GM18505 (cell line): Measurements from ENCODE around the gene SLC24A3.

Experiments
- ATAC-seq: cut with Tn5 transposase; IDR thresholded peaks from one replicate; pipeline ENCODE4 v1.9.1; 2021; ENCODE audit not compliant: unreplicated experiment
- POLR2A ChIP-seq: IDR thresholded peaks from 4 replicates; pipeline ENCODE4 v1.6.1; 2011; ENCODE audit warnings: borderline replicate concordance; ENCODE audit not compliant: insufficient read depth, insufficient read length; ENCODE audit errors: extremely low read depth

The SLC24A3 gene

DNA sequence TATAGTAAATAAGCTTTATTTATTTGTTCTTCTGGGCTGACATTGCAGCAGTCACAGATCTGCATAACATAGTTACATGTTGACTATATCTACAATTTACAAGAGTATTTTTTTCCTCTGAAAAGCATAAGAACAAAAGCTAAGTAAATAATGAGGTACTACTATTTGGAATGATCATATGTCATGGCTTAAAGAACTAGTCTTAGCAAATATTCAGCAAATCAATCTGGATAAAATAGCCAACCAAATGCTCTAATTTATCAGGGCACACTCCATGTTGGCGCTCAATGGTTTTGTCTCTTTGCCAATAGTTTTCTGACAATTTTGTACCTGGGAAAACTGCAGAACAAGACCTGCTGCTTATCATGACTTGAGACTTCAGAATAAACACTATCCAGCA is 312.2 kb downstream of the SLC24A3 start:
- no peak for TF ChIP-seq POLR2A
- ATAC-seq = no peak

DNA sequence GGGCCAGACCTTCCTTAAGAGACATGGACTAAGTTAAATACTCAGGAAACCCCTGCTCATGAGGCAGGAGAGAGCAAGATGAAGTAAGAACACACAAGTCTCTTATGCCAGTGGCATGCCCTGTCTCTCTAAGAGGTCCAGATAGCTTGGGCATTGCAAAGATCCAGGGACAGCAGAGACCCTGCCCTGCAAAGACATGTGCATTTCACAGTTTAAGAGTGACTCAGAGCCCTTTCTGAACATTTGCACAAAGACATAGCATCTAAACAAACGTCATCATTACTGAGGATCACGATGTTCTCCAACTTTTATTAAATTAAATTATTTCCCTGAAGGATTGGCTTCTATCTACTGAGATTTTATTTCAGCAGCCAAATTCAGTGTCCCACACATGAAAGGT is 315.1 kb downstream of the SLC24A3 start:
- no peak for ATAC-seq
- TF ChIP-seq POLR2A = no peak

DNA sequence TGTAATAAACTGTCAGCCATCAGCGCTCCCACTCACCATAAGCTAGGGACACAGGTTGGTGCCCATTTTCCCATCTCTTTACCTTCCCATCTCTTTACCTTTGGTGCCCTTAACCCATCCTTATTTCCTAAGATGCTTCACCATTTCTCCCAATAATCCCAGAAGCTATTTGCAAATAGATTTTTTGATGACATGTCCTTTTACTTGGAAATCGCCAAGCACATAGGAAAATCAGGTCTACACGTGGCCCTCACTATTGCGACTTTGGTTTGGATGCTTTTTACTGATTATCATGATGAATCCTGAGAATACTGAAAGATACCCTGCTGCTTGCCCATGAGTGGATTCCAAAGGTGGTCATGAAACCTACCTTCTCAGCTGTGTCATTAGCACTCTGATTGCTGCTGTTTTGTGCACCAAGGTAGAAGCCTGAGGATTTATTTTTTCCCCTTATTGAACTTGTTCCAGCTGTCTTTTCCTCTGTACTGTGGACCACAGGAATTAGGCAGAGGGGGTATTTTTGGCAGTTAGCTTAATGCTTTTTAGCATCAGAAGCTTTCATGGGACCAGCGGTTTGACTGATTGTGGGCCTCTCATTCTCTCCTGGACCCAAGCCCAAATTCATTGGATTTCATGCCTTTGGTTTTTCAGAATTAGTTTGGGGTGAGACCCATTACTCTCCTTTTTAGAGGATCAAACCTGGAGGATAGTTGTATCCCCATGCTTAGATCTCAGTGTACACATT is 316.0 kb downstream of the SLC24A3 start:
- TF ChIP-seq POLR2A = no peak
- no peak for ATAC-seq

DNA sequence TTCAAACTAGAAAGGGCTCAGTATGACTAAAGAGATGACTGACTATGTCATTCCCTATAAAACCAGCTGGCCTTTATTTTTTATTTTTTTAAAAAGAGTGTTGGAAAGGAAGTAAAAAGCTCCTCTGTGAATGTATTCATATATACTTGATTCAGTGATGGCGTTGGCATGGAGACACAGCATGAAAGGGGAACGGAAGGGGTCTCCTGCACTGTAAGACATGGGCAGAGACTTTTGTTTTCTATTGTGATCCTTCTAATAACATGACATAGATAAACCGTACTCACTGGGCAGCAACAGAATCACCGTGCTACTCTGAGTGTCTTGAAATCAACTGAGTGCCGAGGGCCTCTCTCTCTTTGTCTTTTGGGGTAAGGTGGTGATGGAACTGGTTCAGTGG is 317.6 kb downstream of the SLC24A3 start:
- no peak for TF ChIP-seq POLR2A
- ATAC-seq = no peak

DNA sequence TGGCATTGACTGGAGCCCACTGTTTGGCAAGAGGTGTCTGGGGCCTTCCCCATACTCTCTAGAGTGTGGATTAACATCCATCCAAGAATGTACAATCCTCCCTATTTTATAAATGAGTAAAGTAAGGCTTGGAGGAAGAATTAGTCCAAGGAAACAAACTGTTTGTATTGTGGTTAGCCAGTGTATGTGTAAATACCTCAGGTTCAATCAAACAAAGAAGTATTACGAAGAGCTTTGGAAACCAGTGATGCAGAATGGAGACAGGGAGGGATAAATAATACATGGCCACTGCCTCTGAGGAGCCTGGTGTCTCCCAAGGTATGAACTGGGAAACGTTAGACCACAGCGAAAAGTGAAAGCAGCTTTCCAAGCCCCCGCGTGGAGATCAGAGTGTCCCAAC is 319.0 kb downstream of the SLC24A3 start:
- no peak for TF ChIP-seq POLR2A
- ATAC-seq = no peak

DNA sequence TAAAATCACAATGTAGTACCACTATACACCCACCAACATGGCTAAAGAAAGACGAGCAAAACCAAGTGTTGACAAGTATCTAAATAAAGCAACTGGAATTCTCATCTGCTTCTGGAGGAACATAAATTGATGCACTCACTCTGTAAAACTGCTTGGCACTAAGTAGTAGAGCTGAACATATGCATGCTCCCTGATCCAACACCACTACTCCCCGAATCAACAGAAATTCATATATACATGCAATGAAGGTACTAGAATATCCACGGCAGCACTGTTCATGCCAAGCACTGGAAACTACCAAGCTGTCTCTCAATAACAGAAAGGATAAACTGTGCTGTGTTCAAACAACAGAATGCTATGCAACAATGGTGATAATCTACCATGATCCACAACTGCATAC is 326.1 kb downstream of the SLC24A3 start:
- ATAC-seq = no peak
- no peak for TF ChIP-seq POLR2A

DNA sequence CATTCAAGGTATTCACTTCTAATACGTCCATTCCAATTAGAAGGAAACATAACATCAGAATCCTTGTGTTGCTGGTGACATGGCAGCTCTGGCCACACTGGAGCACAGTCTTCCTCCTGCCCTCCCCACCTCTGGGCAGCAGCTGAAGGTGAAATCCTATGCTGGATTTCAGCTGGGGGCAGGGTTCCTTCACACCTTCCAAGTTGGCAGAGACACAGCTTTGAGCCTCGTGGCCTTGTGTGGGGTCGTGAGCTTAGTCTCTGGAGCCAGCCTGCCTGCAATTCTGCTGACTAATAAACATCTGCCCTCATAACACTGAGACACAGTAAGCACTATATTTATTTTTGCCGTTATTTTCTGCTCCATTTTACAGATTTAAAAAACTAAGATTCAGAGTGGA is 326.7 kb downstream of the SLC24A3 start:
- no peak for TF ChIP-seq POLR2A
- no peak for ATAC-seq

DNA sequence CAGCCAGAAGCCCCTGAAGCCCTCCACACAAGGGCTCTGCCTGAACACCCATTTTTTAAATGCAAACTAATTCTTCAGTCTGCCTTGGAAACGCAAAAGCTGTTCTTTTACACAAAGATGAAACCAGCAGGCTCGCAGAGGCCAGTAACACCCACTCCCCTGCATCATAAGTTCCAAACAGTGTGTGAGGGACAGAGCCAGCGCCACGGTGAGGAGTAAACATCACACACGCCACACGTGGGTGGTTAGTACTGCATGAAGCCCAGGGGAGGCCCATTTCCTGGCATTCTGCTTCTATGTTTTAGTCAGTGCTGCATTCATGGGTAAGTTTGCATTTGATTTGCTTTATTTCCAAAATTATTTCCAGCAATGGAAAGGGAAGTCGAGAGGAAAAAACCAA is 327.9 kb downstream of the SLC24A3 start:
- TF ChIP-seq POLR2A = no peak
- ATAC-seq = no peak

DNA sequence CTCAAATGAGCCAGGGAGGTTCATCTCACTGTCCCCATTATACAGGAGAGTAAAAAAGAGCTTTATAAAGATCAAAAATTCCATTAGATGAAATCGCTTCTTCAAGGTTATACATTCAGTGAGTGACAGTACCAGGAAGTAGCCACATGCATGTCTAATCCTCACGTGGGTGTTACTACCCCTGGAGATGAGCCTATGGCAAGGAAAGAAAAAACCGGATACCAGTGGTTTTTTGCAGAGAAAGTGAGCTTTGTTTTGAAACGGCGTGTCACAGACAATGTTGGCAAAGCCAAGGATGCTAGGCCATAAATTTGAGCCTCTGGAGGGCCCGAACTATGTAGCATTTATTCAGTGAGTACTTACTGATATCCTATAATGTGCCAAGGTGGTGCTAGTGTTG is 330.7 kb downstream of the SLC24A3 start:
- ATAC-seq = no peak
- no peak for TF ChIP-seq POLR2A

DNA sequence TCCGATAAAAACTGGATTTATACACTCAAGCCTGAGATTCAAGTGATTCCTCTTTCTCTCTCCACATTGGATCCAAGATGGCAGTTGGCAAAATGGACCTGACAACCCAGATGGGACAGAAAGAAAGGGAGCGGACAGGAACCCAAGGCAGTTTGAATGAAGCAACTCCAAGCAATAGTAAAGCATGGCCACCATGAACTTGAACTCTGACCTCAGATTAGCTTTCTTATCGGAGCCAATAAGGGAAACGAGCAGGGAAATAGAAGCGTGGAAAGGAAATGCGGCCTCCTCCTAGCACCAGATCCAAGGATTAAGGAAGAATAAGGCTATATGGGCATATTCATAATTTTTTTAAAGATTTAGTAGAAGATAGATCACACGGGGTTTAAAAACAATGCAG is 332.2 kb downstream of the SLC24A3 start:
- no peak for TF ChIP-seq POLR2A
- ATAC-seq = no peak

DNA sequence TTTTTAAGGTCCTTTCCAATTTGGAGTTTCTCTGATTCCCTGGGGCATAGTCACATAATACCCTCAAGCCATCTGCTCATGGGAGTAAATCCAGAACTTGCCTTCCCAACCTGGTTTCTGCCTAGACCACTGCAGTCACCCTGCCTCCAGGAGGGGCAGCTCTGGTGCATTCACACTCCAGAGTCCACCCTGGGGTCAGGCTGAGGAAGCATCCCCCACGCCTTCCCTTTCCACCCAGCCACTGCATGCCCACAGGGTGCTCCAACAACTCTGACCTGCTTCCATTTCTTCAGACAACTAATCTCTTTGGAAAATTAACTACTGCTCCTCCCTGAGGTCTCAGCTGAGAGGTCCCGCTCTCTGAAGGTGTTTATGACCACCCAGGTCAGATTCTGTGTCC is 334.2 kb downstream of the SLC24A3 start:
- TF ChIP-seq POLR2A = no peak
- no peak for ATAC-seq

DNA sequence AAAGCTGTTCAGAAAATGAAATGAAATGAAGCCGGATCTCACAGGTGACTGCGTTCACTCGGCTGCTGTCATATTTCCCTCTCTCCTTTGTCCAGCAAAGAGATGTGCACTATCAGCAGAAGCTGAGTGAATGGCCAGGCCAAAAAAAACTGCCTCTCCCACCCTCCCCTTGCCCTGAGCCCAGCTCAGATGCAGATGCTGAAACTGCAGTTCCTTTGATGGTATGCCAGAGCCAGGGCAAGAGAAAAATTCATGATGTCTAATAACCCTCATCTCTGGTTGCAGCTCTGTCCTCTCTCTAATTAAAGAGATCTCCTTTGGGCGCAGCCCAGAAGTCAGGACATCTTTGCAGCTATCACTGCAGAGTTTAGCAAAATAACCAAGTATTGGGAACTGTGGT is 335.1 kb downstream of the SLC24A3 start:
- ATAC-seq = no peak
- no peak for TF ChIP-seq POLR2A

DNA sequence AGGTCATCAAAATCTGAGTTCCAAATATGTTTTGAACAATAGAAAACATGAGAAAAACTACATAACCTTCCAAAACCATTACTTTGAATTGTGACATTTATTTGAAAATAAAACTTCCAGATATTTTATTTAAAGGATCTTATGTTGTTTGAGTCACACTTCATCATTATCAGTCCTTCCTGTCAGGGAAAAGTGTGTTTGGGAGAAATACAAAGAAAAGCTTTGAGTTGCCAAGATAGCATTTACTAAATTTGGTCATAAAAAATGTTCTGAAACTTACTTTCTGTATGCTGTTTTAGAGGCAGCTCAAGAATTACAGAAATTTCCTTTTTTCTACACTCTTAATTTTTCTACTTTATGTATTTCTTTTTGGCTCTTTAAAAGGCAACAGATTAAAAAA is 337.5 kb downstream of the SLC24A3 start:
- no peak for ATAC-seq
- TF ChIP-seq POLR2A = no peak

DNA sequence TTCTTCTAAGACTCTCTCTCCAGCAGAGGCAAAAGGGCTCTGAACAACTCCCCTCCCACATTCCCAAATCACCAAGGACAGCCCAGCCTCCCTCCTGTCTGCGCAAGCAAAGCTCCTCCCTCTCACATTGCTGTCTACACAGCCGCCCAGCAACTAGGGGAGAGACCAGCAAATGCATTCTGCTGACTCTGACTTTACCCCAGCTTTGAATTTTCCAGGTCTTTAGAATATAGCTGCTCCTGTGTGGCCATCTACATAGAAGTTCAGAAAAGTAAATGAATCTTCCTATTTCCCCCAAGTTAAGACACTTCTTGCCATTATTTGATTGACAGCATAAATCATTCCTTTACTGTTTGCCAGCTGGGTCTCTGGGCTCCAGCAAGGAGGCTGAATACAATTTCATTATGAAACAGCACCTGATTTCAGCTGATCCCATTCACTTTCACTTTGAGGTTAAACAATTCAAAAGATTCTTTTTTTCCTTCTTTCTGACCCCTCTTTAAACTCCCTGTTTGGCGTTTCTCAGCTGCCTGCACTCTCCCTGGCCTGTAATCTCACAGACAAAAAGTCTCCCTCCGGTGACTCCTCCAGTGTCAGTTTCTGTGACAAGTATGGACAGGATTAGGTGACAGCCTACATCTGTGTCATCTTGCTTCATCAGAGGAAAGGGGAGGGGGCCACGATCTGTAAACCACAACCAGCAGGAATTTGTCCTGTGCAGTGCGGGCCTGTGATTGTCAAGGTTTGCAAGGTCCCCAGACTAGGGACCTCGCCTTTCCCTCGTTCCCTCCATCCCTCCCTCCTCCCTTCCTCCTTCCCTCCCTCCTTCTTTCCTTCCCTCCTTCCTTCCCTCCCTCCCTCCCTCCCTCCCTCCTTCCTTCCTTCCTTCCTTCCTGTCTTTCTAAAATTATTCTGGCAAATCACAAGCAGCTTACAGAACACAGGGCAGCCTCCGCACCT is 340.1 kb downstream of the SLC24A3 start:
- ATAC-seq = no peak
- TF ChIP-seq POLR2A = no peak
